HG03066 (cell line): Measurements from ENCODE around the gene TULP3.
"Not testable (repeated sequence)": the region's sequence is repeated elsewhere in the genome, so short reads cannot be mapped to it uniquely, and the experiment has no call there.

Source experiments
- ATAC-seq: cut with Tn5 transposase; IDR thresholded peaks from one replicate; pipeline ENCODE4 v1.9.1; 2021; ENCODE audit warnings: low read depth; ENCODE audit not compliant: unreplicated experiment

The TULP3 gene

DNA sequence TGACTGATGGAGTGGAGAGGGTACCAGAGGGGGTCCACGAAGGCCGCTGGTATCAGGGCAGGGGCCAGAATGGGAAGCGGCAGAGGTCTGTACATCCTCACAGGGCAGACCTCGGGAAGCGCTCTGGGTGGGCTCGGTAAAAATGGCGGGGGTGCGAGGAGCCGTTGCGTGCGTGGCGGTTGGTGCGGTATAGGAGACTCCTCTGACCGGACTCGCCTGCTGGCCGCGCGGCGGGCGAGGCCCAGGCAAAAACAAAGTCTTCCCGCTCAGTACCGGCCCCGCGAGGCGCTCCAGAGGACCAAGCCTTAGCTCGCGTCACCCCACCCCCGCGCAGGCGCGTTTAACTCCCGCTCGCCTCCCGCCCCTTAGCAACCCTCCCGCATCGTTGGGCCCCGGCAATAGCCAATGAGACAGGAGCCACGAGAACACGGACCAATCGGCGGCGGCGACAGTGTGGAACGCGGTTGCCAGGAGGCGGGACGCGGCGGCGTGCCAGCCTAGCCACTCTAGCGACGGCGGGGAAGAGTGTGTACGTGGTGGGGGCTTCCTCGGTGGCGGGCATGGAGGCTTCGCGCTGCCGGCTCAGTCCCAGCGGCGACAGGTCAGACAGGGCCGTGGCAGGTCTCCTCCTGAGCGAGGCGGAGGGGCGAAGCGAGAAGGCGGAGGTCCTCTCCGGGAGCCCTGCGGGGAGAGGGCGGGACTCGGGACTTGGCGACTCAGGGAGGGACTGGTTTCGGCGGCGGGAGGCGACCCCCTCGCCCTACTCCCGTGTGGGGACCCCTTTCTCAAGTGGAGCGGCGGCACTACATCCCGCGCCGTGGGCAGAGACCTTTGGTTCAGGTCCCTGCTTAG is at the start of gene TULP3:
Gene TULP3 (plus strand): TSS at position 504 of the 852 bp plus-strand sequence. CDS start 57 bp downstream, at position 561.
- peak; percentile 97 for ATAC-seq

GRCh38 chr12:2841056-2841650 is 49.5 kb upstream of the TULP3 start:
- ATAC-seq, result no peak

DNA sequence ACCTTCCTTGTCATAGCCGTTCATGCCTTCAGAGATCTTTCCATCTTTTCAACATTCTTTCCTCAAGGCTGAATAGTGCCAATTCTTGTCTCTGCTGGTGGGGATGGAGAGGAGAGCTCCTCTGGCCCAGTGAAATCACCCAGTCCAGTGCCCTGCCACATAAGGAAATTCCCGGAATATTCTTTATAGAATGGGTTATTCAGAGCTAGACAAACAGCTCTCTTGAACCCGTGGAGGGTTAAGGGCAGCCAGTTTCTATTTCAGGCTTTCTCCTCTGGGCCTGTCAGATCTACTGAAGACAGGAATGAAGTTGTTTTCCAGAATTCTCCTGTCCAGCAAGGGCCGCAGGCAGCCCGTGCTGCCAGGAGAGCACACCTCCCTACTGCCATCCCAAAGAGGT is 47.7 kb upstream of the TULP3 start:
- no peak for ATAC-seq

- ATAC-seq, result no peak
Measured at GRCh38 chr12:2844786-2845185, 45.9 kb upstream of the TULP3 start.

GRCh38 chr12:2845280-2845679 is 45.4 kb upstream of the TULP3 start:
- no peak for ATAC-seq

DNA sequence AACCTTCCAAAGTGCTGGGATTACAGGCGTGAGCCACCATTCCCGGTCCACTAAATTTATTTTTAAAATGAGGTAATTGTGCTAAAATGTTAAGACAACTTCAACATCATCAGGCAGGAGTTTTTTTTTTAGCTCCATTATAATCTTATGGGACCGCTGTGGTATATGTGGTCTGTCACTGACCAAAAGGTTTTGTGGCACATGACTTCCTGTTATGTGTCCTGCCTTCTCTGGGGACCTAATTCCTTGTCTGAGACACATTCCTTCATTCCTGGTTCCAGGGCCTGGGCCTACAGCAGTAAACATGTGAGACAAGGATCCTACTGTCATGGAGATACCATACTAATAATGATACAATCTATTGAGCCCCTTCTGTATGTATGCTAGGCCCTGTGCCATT is 38.8 kb upstream of the TULP3 start:
- ATAC-seq, result no peak

DNA sequence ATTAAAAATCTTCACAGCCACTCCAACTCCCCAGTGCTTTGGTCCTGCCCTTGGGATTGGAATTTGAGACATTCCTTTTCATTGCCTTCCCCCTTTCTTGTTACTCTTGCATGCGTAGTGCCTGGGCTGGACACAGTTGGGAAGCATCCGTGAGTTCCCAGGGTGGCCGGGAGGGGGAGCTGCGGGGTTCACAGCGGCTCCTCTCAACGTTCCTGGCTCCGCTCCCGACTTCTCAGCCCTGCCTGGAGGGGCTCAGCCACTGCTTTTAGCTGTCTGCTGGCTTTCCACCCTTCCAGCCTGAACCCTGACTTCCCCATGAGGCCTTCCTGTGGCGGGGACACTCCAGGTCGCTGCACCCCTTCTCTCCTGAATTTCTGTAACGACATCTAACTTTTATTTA is 37.1 kb upstream of the TULP3 start:
- ATAC-seq, result no peak

DNA sequence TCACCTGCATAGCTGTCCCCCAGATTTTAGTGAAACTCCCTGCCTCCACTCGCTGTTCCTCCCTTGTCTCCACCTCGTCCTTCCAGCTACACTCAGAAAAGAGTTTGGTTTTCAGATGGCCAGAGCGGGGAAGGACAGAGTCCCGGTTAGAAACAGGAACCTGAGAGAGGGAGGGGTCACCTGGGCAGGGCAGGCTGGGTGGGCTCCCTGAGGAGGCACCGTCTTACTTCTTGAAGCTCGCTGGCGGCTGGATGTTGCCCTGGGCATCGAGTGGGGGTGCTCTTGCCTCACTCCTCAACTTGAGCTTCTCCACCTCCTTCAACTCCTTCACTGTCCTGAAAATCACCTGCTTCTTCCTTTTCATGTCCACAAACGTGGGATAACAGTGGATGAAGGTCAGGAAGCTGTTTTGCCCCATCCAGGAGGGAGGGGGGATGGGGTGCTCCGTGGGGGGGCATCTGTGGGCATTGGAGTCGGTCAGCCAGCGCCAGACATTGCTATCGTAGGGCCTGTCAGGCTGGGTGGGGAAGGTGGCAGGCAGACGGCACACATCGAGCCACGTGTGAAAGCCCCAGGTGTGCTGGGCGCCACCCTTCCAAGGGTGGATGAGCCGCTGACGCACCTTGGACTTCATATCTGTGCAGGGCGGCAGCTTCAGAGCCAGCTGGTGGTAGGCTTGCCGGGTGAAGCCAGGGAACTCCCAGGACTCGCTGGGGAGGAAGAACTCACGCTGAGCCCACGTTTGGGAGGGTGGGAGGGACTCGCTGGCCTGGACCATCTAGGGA is 35.8 kb upstream of the TULP3 start:
- ATAC-seq, result no peak

GRCh38 chr12:2855546-2855945 is 35.1 kb upstream of the TULP3 start:
- ATAC-seq, result no peak

DNA sequence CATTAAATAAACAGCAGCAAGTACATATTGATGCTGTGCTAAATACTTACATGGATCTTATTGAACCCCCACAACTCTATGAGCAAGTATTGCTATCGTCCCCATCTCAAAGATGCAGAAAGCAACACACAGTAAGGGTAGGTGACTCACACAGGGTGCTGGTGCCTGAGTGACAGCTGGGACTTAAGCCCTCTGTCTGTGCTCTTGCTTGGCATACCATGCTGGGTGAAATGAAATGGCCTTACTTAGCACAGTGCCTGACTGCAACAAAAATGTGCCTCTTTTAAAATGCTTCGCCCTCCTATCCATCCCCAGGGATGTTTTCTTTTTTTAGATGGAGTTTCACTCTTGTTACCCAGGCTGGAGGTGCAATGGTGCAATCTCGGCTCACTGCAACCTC is 34.6 kb upstream of the TULP3 start:
- ATAC-seq, result no peak

- no peak for ATAC-seq
Measured at GRCh38 chr12:2857021-2857431, 33.7 kb upstream of the TULP3 start, which contains the start of gene TEX52. TSS of gene TEX52 (minus strand) at chr12:2857039. CDS start at chr12:2857026, 13 bp downstream.

- no peak for ATAC-seq
Measured at GRCh38 chr12:2857576-2857975, 33.1 kb upstream of the TULP3 start.

GRCh38 chr12:2858334-2858733 is 32.4 kb upstream of the TULP3 start:
- no peak for ATAC-seq

GRCh38 chr12:2858944-2859421 is 31.7 kb upstream of the TULP3 start:
- ATAC-seq, result no peak

- no peak for ATAC-seq
Measured at GRCh38 chr12:2860170-2860569, 30.5 kb upstream of the TULP3 start.

GRCh38 chr12:2862876-2863275 is 27.8 kb upstream of the TULP3 start:
- no peak for ATAC-seq

GRCh38 chr12:2863402-2863801 is 27.3 kb upstream of the TULP3 start:
- not testable (repeated sequence) for ATAC-seq

DNA sequence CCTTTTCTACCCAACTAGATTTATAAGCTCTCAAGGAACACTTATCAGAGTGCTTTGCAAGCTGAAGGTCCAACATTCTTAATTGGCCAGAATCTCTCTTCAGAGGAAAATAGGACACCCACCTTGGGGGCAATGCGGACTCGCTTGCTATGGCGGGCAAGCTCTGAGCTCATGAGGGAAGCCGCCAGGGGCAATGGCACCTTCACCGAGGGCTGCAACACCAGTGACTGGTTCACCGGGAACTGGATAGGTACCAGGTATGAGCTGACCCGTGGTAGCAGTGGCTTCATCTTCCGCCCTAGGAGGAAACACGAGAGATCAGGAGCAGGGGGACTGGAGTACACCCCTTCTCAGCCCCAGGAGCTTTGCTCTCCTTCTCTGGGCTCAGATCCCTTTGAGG is 26.5 kb upstream of the TULP3 start:
- ATAC-seq, result no peak

DNA sequence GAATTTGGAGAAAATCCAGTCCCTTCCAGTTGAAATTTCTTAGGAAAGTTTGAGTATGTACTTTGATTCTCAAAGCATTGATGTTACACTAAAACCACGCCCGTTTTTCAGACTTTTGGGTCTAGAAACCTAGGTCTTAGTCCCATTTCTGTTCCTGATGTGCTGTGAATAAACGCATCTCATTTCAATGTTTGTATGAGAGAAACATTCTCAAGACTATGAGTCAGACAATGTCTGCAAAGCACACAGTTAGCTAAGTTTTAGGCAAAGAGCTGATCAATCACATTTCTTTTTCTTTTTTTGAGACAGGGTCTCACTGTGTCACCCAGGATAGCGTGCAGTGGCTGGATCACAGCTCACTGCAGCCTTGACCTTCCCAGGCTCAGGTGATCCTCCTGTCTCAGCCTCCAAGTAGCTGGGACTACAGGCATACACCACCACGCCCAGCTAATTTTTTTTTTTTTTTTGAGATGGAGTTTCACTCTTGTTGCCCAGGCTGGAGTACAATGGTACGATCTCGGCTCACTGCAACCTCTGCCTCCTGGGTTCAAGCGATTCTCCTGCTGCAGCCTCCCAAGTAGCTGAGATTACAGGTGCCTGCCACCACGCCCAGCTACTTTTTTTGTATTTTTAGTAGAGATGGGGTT is 21.6 kb upstream of the TULP3 start:
- ATAC-seq, result not testable (repeated sequence)

DNA sequence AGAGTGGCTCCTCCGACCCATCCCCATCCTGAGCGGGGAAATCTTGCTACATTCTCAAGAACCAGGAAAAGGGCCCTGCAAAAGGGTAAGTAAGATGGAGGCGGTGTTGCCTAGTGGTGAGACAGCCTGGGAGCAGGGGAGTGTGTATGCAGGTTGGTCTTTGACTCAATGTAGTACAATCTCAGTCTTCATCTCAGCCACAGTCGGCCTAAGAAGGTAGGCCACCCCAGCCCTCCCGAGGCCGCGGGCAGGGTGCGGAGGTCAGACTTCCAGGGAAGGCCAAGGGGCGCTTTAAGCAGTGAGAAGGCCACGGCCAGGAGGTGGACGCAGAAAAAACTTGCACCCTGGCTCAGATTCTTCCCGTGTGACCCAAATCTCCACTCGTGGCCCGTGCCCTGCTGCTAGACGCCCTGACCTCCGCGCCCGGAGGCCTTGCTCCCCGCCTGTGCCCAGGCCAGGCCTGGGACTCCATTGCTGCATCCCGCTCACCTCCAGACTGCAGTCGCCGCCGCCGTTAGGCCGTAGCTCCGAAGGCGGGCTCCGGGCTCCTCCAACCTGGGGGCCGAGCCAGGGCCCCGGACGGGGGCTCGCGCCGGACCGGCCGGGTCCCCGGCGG is 14.2 kb upstream of the TULP3 start:
- ATAC-seq, result no peak
